WTC11 (cell line): Measurements from ENCODE around the gene SMARCA2. TPM values are rescaled to one million over a fixed set of nuclear protein-coding genes. Genes with fewer than 3 reads are reported as not detected.
"Not testable (repeated sequence)": the region's sequence is repeated elsewhere in the genome, so short reads cannot be mapped to it uniquely, and the experiment has no call there.

ENCODE experiments used
- ATAC-seq: fragments of 200-7000 bp; cut with Tn5 transposase; 2 replicates; pipeline ENCODE4 v1.10.0; 2021; ENCODE audit warnings: mild to moderate bottlenecking, moderate library complexity
- CTCF ChIA-PET: fragments of 300-600 bp; sonication (Branson Sonifier 250); formaldehyde crosslinking; loops from one replicate; lab custom pipeline; 2021; ENCODE audit warnings: antibody characterized with exemption; lab: Charles Lee
- POLR2A ChIA-PET: fragments of 350-600 bp; sonication (Branson Sonifier 250); formaldehyde crosslinking; loops from one replicate; lab custom pipeline; 2021; ENCODE audit warnings: antibody characterized with exemption; lab: Charles Lee
- DNase-seq: peaks from one replicate; pipeline ENCODE4 v3.0.0; 2021; ENCODE audit warnings: low spot score
- H3K27ac Mint-ChIP-seq: 2 replicates; pipeline ENCODE4 v1.8.0; 2021; ENCODE audit warnings: mixed read lengths
- H3K27me3 Mint-ChIP-seq: 2 replicates; pipeline ENCODE4 v1.8.0; 2021; ENCODE audit warnings: low read depth, mild to moderate bottlenecking, moderate library complexity, mixed read lengths
- H3K36me3 Mint-ChIP-seq: 2 replicates; pipeline ENCODE4 v1.8.0; 2021; ENCODE audit warnings: mixed read lengths
- H3K4me1 Mint-ChIP-seq: 2 replicates; pipeline ENCODE4 v1.8.0; 2022; ENCODE audit warnings: mixed read lengths
- H3K4me3 Mint-ChIP-seq: 2 replicates; pipeline ENCODE4 v1.8.0; 2021; ENCODE audit warnings: mild to moderate bottlenecking, moderate library complexity, mixed read lengths
- H3K9me3 Mint-ChIP-seq: 2 replicates; pipeline ENCODE4 v1.8.0; 2021; ENCODE audit warnings: mixed read lengths
- AFF4 ChIP-seq: sonication (generic); formaldehyde crosslinking; IDR thresholded peaks from 2 replicates; pipeline ENCODE4 v1.8.1; 2023; ENCODE audit warnings: mild to moderate bottlenecking, missing genetic modification reagents, borderline replicate concordance
- ATF3 ChIP-seq: sonication (generic); formaldehyde crosslinking; conservative IDR thresholded peaks from 2 replicates; pipeline ENCODE4 v1.8.1; 2022; ENCODE audit warnings: mild to moderate bottlenecking, missing genetic modification reagents
- CBFB ChIP-seq: sonication (generic); formaldehyde crosslinking; IDR thresholded peaks from 2 replicates; pipeline ENCODE4 v1.8.1; 2022; ENCODE audit warnings: mild to moderate bottlenecking, low read depth, missing genetic modification reagents
- ETV6 ChIP-seq: sonication (generic); formaldehyde crosslinking; IDR thresholded peaks from 2 replicates; pipeline ENCODE4 v1.8.1; 2022; ENCODE audit warnings: mild to moderate bottlenecking, missing genetic modification reagents
- FOXP1 ChIP-seq: sonication (generic); formaldehyde crosslinking; IDR thresholded peaks from 2 replicates; pipeline ENCODE4 v1.8.0; 2022; ENCODE audit warnings: missing genetic modification reagents, mild to moderate bottlenecking, moderate library complexity, borderline replicate concordance
- KAT7 ChIP-seq: sonication (generic); formaldehyde crosslinking; IDR thresholded peaks from 2 replicates; pipeline ENCODE4 v1.8.1; 2023; ENCODE audit warnings: missing genetic modification reagents, mild to moderate bottlenecking, borderline replicate concordance
- NFATC4 ChIP-seq: fragments of 250-450 bp; sonication (Bioruptor Pico); IDR thresholded peaks from 2 replicates; pipeline ENCODE4 v1.9.0; 2021; ENCODE audit warnings: mild to moderate bottlenecking
- NR1H2 ChIP-seq: sonication (generic); formaldehyde crosslinking; IDR thresholded peaks from 2 replicates; pipeline ENCODE4 v1.9.0; 2021; ENCODE audit warnings: mild to moderate bottlenecking, moderate library complexity, missing genetic modification reagents
- NR3C1 ChIP-seq: sonication (generic); formaldehyde crosslinking; conservative IDR thresholded peaks from 2 replicates; pipeline ENCODE4 v1.8.1; 2023; ENCODE audit warnings: low read depth, mild to moderate bottlenecking, missing genetic modification reagents
- RELA ChIP-seq: sonication (generic); formaldehyde crosslinking; IDR thresholded peaks from 2 replicates; pipeline ENCODE4 v1.8.1; 2022; ENCODE audit warnings: missing genetic modification reagents, mild to moderate bottlenecking, borderline replicate concordance
- SP1 ChIP-seq: sonication (generic); formaldehyde crosslinking; conservative IDR thresholded peaks from 2 replicates; pipeline ENCODE4 v1.8.1; 2022; ENCODE audit warnings: missing genetic modification reagents
- TEAD1 ChIP-seq: sonication (generic); formaldehyde crosslinking; IDR thresholded peaks from 2 replicates; pipeline ENCODE4 v1.8.0; 2022; ENCODE audit warnings: mild to moderate bottlenecking, missing genetic modification reagents
- ZNF121 ChIP-seq: sonication (generic); formaldehyde crosslinking; IDR thresholded peaks from 2 replicates; pipeline ENCODE4 v1.8.0; 2023; ENCODE audit warnings: missing genetic modification reagents
- ZNF219 ChIP-seq: sonication (generic); formaldehyde crosslinking; IDR thresholded peaks from 2 replicates; pipeline ENCODE4 v1.8.0; 2023; ENCODE audit warnings: missing genetic modification reagents, mild to moderate bottlenecking, borderline replicate concordance
- ZNF232 ChIP-seq: sonication (generic); formaldehyde crosslinking; IDR thresholded peaks from 2 replicates; pipeline ENCODE4 v1.8.0; 2022; ENCODE audit warnings: mild to moderate bottlenecking, missing genetic modification reagents
- total RNA-seq: library from RNA; stranded (reverse); gene quantifications from 3 replicates; pipeline ENCODE4 v1.2.3, GENCODE V29; 2021
- TF ChIP-seq, protein P1 (sequence below): fragments of 250-450 bp; sonication (Bioruptor Pico); IDR thresholded peaks from 2 replicates; pipeline ENCODE4 v1.9.0; 2021; ENCODE audit warnings: mild to moderate bottlenecking, borderline replicate concordance
- TF ChIP-seq, protein P2 (sequence below): sonication (generic); formaldehyde crosslinking; IDR thresholded peaks from 2 replicates; pipeline ENCODE4 v1.8.0; 2022; ENCODE audit warnings: mild to moderate bottlenecking, missing genetic modification reagents
- TF ChIP-seq, protein P3 (sequence below): sonication (generic); formaldehyde crosslinking; IDR thresholded peaks from 2 replicates; pipeline ENCODE4 v1.8.1; 2022; ENCODE audit warnings: mild to moderate bottlenecking, missing genetic modification reagents, moderate library complexity, borderline replicate concordance
- TF ChIP-seq, protein P4 (sequence below): sonication (generic); formaldehyde crosslinking; IDR thresholded peaks from 2 replicates; pipeline ENCODE4 v1.8.1; 2022; ENCODE audit warnings: low read depth, missing genetic modification reagents, borderline replicate concordance

SMARCA2 gene
- total RNA-seq, 1 experiment from 2014 or later: 20.3 TPM

GRCh38 chr9:2144619-2145018 lies 129.5 kb downstream of the SMARCA2 start (continued):
- TF ChIP-seq NR3C1 (CRISPR knock-in tag): no peak
- no peak for TF ChIP-seq RELA (CRISPR knock-in tag)
- no peak for TF ChIP-seq ZNF219
- no peak for TF ChIP-seq NFATC4 (CRISPR knock-in tag)
- TF ChIP-seq, protein P1, sequence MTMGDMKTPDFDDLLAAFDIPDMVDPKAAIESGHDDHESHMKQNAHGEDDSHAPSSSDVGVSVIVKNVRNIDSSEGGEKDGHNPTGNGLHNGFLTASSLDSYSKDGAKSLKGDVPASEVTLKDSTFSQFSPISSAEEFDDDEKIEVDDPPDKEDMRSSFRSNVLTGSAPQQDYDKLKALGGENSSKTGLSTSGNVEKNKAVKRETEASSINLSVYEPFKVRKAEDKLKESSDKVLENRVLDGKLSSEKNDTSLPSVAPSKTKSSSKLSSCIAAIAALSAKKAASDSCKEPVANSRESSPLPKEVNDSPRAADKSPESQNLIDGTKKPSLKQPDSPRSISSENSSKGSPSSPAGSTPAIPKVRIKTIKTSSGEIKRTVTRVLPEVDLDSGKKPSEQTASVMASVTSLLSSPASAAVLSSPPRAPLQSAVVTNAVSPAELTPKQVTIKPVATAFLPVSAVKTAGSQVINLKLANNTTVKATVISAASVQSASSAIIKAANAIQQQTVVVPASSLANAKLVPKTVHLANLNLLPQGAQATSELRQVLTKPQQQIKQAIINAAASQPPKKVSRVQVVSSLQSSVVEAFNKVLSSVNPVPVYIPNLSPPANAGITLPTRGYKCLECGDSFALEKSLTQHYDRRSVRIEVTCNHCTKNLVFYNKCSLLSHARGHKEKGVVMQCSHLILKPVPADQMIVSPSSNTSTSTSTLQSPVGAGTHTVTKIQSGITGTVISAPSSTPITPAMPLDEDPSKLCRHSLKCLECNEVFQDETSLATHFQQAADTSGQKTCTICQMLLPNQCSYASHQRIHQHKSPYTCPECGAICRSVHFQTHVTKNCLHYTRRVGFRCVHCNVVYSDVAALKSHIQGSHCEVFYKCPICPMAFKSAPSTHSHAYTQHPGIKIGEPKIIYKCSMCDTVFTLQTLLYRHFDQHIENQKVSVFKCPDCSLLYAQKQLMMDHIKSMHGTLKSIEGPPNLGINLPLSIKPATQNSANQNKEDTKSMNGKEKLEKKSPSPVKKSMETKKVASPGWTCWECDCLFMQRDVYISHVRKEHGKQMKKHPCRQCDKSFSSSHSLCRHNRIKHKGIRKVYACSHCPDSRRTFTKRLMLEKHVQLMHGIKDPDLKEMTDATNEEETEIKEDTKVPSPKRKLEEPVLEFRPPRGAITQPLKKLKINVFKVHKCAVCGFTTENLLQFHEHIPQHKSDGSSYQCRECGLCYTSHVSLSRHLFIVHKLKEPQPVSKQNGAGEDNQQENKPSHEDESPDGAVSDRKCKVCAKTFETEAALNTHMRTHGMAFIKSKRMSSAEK (CRISPR knock-in tag): no peak

DNA sequence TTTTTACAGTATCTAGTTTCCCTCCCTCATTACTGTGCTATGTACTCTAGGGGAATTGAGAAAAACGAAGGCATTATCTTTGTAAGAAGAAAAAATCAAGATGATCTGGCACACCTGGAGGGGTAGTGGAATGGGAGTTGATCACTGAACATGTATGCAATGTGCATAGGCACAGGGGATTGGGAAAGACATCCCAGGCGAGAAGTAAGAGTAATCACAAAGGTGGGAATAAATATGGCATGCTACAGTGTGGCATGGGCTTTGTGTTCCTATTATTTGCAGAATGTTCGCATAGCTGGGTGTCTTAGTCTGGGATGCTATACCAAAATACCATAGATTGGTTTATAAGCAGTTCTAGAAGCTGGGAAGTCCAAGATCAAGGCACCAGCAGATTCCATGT lies 130.6 kb downstream of the SMARCA2 start:
- ATAC-seq (no peak), DNase-seq (no peak)
- peaks cover 12% of the 10 kb centered on the region for H3K9me3 Mint-ChIP-seq
- H3K4me3 Mint-ChIP-seq: no peak overlapping the region
- peaks cover 4% of the 10 kb centered on the region for H3K36me3 Mint-ChIP-seq
- ChIA-PET CTCF (interaction anchor here (1.2 to 1.9 kb wide), 3 partner anchors 34 to 49 kb away, joined by 4 to 10 read pairs (median 4); no protein-coding TSS in a partner anchor), POLR2A (no interaction called here)
- H3K27ac Mint-ChIP-seq: no peak overlapping the region
- no peaks in the 10 kb centered on the region for H3K27me3 Mint-ChIP-seq
- H3K4me1 Mint-ChIP-seq: peaks cover 18% of the 10 kb centered on the region
- no peak for TF ChIP-seq KAT7 (CRISPR knock-in tag)
- no peak for TF ChIP-seq SP1 (CRISPR knock-in tag)
- no peak for TF ChIP-seq ATF3
- TF ChIP-seq FOXP1: no peak
- no peak for TF ChIP-seq AFF4
- TF ChIP-seq NR1H2 (CRISPR knock-in tag): no peak
- no peak for TF ChIP-seq ZNF232 (CRISPR knock-in tag)
- TF ChIP-seq, protein P2, sequence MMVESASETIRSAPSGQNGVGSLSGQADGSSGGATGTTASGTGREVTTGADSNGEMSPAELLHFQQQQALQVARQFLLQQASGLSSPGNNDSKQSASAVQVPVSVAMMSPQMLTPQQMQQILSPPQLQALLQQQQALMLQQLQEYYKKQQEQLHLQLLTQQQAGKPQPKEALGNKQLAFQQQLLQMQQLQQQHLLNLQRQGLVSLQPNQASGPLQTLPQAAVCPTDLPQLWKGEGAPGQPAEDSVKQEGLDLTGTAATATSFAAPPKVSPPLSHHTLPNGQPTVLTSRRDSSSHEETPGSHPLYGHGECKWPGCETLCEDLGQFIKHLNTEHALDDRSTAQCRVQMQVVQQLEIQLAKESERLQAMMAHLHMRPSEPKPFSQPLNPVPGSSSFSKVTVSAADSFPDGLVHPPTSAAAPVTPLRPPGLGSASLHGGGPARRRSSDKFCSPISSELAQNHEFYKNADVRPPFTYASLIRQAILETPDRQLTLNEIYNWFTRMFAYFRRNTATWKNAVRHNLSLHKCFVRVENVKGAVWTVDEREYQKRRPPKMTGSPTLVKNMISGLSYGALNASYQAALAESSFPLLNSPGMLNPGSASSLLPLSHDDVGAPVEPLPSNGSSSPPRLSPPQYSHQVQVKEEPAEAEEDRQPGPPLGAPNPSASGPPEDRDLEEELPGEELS (CRISPR knock-in tag): no peak
- TF ChIP-seq ETV6 (CRISPR knock-in tag): no peak
- no peak for TF ChIP-seq CBFB
- TF ChIP-seq ZNF121 (CRISPR knock-in tag): no peak
- TF ChIP-seq, protein P3, sequence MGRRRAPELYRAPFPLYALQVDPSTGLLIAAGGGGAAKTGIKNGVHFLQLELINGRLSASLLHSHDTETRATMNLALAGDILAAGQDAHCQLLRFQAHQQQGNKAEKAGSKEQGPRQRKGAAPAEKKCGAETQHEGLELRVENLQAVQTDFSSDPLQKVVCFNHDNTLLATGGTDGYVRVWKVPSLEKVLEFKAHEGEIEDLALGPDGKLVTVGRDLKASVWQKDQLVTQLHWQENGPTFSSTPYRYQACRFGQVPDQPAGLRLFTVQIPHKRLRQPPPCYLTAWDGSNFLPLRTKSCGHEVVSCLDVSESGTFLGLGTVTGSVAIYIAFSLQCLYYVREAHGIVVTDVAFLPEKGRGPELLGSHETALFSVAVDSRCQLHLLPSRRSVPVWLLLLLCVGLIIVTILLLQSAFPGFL (CRISPR knock-in tag): no peak
- TF ChIP-seq TEAD1: no peak
- TF ChIP-seq, protein P4, sequence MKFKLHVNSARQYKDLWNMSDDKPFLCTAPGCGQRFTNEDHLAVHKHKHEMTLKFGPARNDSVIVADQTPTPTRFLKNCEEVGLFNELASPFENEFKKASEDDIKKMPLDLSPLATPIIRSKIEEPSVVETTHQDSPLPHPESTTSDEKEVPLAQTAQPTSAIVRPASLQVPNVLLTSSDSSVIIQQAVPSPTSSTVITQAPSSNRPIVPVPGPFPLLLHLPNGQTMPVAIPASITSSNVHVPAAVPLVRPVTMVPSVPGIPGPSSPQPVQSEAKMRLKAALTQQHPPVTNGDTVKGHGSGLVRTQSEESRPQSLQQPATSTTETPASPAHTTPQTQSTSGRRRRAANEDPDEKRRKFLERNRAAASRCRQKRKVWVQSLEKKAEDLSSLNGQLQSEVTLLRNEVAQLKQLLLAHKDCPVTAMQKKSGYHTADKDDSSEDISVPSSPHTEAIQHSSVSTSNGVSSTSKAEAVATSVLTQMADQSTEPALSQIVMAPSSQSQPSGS: no peak

- H3K4me1 Mint-ChIP-seq: peaks cover 18% of the 10 kb centered on the region
- ChIA-PET CTCF (interaction anchor here (0.6 to 1.9 kb wide), 11 partner anchors 11 to 679 kb away, joined by 3 to 10 read pairs (median 4); no protein-coding TSS in a partner anchor), POLR2A (interaction anchor here (0.7 kb wide), 1 partner anchor 15 kb away, joined by 3 read pairs; no protein-coding TSS in a partner anchor)
- ATAC-seq (peak; percentile 55), DNase-seq (peak; percentile 61)
- not testable (repeated sequence) for H3K4me3 Mint-ChIP-seq, H3K27me3 Mint-ChIP-seq, H3K36me3 Mint-ChIP-seq
- H3K9me3 Mint-ChIP-seq: peaks cover 17% of the 10 kb centered on the region
- H3K27ac Mint-ChIP-seq: 0 out of 2 replicates have a peak overlapping the region, but pooled peaks have one; percentile 6
Measured at GRCh38 chr9:2146700-2147099, 131.6 kb downstream of the SMARCA2 start.
